GM12873 (cell line): ENCODE results near the gene CCNH.

ENCODE experiments used
- CTCF ChIP-seq: IDR thresholded peaks from 2 replicates; pipeline ENCODE4 v1.5.1; 2012; ENCODE audit warnings: low read depth, mild to moderate bottlenecking, moderate library complexity, low read length, control low read depth; ENCODE audit not compliant: insufficient read depth; ENCODE audit errors: missing control alignments

Gene CCNH

GRCh38 chr5:87393331-87393730, 19.4 kb downstream of the CCNH start:
- no peak for TF ChIP-seq CTCF

GRCh38 chr5:87392801-87393200, 19.9 kb downstream of the CCNH start:
- TF ChIP-seq CTCF, result no peak

- no peak for TF ChIP-seq CTCF
These were observed 20.6 kb downstream of the CCNH start for GRCh38 chr5:87392170-87392569.

GRCh38 chr5:87390576-87391199, 22.0 kb downstream of the CCNH start:
- no peak for TF ChIP-seq CTCF

GRCh38 chr5:87390075-87390474, 22.7 kb downstream of the CCNH start:
- no peak for TF ChIP-seq CTCF

- no peak for TF ChIP-seq CTCF
These were observed 23.3 kb downstream of the CCNH start for GRCh38 chr5:87389296-87390034.

GRCh38 chr5:87388129-87388528, 24.6 kb downstream of the CCNH start:
- no peak for TF ChIP-seq CTCF
